ES-I3 (cell line): ENCODE results near the gene RGL1.

Experiments used
- H3K36me3 ChIP-seq: 2 replicates; pipeline ENCODE4 v1.6.1; 2013; ENCODE audit warnings: mild to moderate bottlenecking, low read length, control low read depth, moderate library complexity; ENCODE audit not compliant: insufficient read depth
- H3K4me1 ChIP-seq: 2 replicates; pipeline ENCODE4 v1.6.1; 2013; ENCODE audit warnings: mild to moderate bottlenecking, control low read depth, low read length; ENCODE audit not compliant: insufficient read depth
- H3K9ac ChIP-seq: 2 replicates; pipeline ENCODE4 v1.6.1; 2013; ENCODE audit warnings: low read depth, mild to moderate bottlenecking, low read length, moderate library complexity
- H3K9me3 ChIP-seq: 2 replicates; pipeline ENCODE4 v1.6.1; 2013; ENCODE audit warnings: mild to moderate bottlenecking, low read length, moderate library complexity; ENCODE audit not compliant: control insufficient read depth, insufficient read depth

Gene RGL1

GRCh38 chr1:183845681-183846080 is 40.8 kb downstream of the RGL1 start:
- no peaks in the 10 kb centered on the region for H3K36me3 ChIP-seq
- H3K9me3 ChIP-seq: no peaks in the 10 kb centered on the region
- no peak overlapping the region for H3K9ac ChIP-seq
- no peaks in the 10 kb centered on the region for H3K4me1 ChIP-seq

- Histone ChIP-seq H3K9ac (no peak overlapping the region), H3K9me3 (no peaks in the 10 kb centered on the region), H3K36me3 (no peaks in the 10 kb centered on the region), H3K4me1 (no peaks in the 10 kb centered on the region)
Observed at GRCh38 chr1:183847641-183848040, 42.7 kb downstream of the RGL1 start.

- no peak overlapping the region for H3K9ac ChIP-seq
- no peaks in the 10 kb centered on the region for H3K9me3 ChIP-seq
- H3K4me1 ChIP-seq: peaks cover 5% of the 10 kb centered on the region
- H3K36me3 ChIP-seq: no peaks in the 10 kb centered on the region
Observed at GRCh38 chr1:183850852-183851251, 45.9 kb downstream of the RGL1 start.

- Histone ChIP-seq H3K9ac (no peak overlapping the region), H3K36me3 (no peaks in the 10 kb centered on the region), H3K9me3 (no peaks in the 10 kb centered on the region), H3K4me1 (peaks cover 2% of the 10 kb centered on the region)
Observed at GRCh38 chr1:183859119-183859518, 54.2 kb downstream of the RGL1 start.

GRCh38 chr1:183859831-183860230 is 54.9 kb downstream of the RGL1 start:
- no peaks in the 10 kb centered on the region for H3K4me1 ChIP-seq
- H3K9ac ChIP-seq: no peak overlapping the region
- no peaks in the 10 kb centered on the region for H3K36me3 ChIP-seq
- H3K9me3 ChIP-seq: no peaks in the 10 kb centered on the region

- no peaks in the 10 kb centered on the region for H3K4me1 ChIP-seq
- H3K9ac ChIP-seq: no peak overlapping the region
- H3K36me3 ChIP-seq: no peaks in the 10 kb centered on the region
- no peaks in the 10 kb centered on the region for H3K9me3 ChIP-seq
Observed at GRCh38 chr1:183862967-183863366, 58.0 kb downstream of the RGL1 start.

- Histone ChIP-seq H3K9ac (no peak overlapping the region), H3K4me1 (no peaks in the 10 kb centered on the region), H3K9me3 (no peaks in the 10 kb centered on the region), H3K36me3 (no peaks in the 10 kb centered on the region)
Observed at GRCh38 chr1:183863852-183864251, 58.9 kb downstream of the RGL1 start.

- Histone ChIP-seq H3K9me3 (no peaks in the 10 kb centered on the region), H3K9ac (no peak overlapping the region), H3K36me3 (no peaks in the 10 kb centered on the region), H3K4me1 (no peaks in the 10 kb centered on the region; the same call in 1 of the 2 replicates)
Observed at GRCh38 chr1:183864611-183865010, 59.7 kb downstream of the RGL1 start.

- no peaks in the 10 kb centered on the region for H3K36me3 ChIP-seq
- H3K4me1 ChIP-seq: peaks cover 29% of the 10 kb centered on the region
- H3K9ac ChIP-seq: no peak overlapping the region
- H3K9me3 ChIP-seq: no peaks in the 10 kb centered on the region
Observed at GRCh38 chr1:183869230-183869629, 64.3 kb downstream of the RGL1 start.

- Histone ChIP-seq H3K9ac (no peak overlapping the region), H3K36me3 (no peaks in the 10 kb centered on the region), H3K9me3 (no peaks in the 10 kb centered on the region), H3K4me1 (peaks cover 29% of the 10 kb centered on the region)
Observed at GRCh38 chr1:183869664-183870063, 64.7 kb downstream of the RGL1 start.

GRCh38 chr1:183870351-183871077 is 65.6 kb downstream of the RGL1 start:
- peaks cover 29% of the 10 kb centered on the region for H3K4me1 ChIP-seq
- no peak overlapping the region for H3K9ac ChIP-seq
- H3K9me3 ChIP-seq: no peaks in the 10 kb centered on the region
- H3K36me3 ChIP-seq: no peaks in the 10 kb centered on the region

- peaks cover 29% of the 10 kb centered on the region for H3K4me1 ChIP-seq
- no peak overlapping the region for H3K9ac ChIP-seq
- no peaks in the 10 kb centered on the region for H3K36me3 ChIP-seq
Observed at GRCh38 chr1:183871142-183871541, 66.2 kb downstream of the RGL1 start.

GRCh38 chr1:183871601-183872000 is 66.7 kb downstream of the RGL1 start:
- H3K4me1 ChIP-seq: peaks cover 29% of the 10 kb centered on the region
- H3K9ac ChIP-seq: no peak overlapping the region
- H3K9me3 ChIP-seq: no peaks in the 10 kb centered on the region
- no peaks in the 10 kb centered on the region for H3K36me3 ChIP-seq

More at GRCh38 chr1:183871142-183871541, 66.2 kb downstream of the RGL1 start:
- no peaks in the 10 kb centered on the region for H3K9me3 ChIP-seq

- no peaks in the 10 kb centered on the region for H3K36me3 ChIP-seq
- H3K9ac ChIP-seq: no peak overlapping the region
- H3K4me1 ChIP-seq: peaks cover 29% of the 10 kb centered on the region
- no peaks in the 10 kb centered on the region for H3K9me3 ChIP-seq
Observed at GRCh38 chr1:183872403-183872802, 67.5 kb downstream of the RGL1 start.

- Histone ChIP-seq H3K9ac (no peak overlapping the region), H3K36me3 (no peaks in the 10 kb centered on the region), H3K4me1 (peaks cover 29% of the 10 kb centered on the region), H3K9me3 (no peaks in the 10 kb centered on the region)
Observed at GRCh38 chr1:183873642-183874041, 68.7 kb downstream of the RGL1 start.
